HepG2 (cell line): Measurements from ENCODE around the gene SPATA21. TPM values are rescaled to one million over a fixed set of nuclear protein-coding genes. Genes with fewer than 3 reads are reported as not detected.

Source experiments
- ATRX ChIP-seq: sonication (generic); formaldehyde crosslinking; IDR thresholded peaks from 2 replicates; pipeline ENCODE4 v1.4.0; 2020; ENCODE audit warnings: missing genetic modification reagents, borderline replicate concordance
- CCAR2 ChIP-seq: fragments of 200-400 bp; formaldehyde crosslinking; optimal IDR thresholded peaks from 2 replicates; pipeline ENCODE3; 2018; ENCODE audit warnings: low read depth, mild to moderate bottlenecking, low read length, moderate library complexity
- FOSL2 ChIP-seq: sonication (generic); formaldehyde crosslinking; IDR thresholded peaks from 2 replicates; pipeline ENCODE4 v1.4.0; 2020; ENCODE audit warnings: missing genetic modification reagents
- HNF1B ChIP-seq: sonication (generic); formaldehyde crosslinking; IDR thresholded peaks from 2 replicates; pipeline ENCODE4 v1.5.1; 2020; ENCODE audit warnings: mild to moderate bottlenecking, moderate library complexity, missing genetic modification reagents
- KDM1A ChIP-seq: IDR thresholded peaks from 2 replicates; pipeline ENCODE4 v1.6.1; 2016; ENCODE audit warnings: missing compliant biosample characterization
- KDM6A ChIP-seq: IDR thresholded peaks from 2 replicates; pipeline ENCODE4 v1.6.1; 2016; ENCODE audit warnings: low read depth
- MAFK ChIP-seq, 2 experiments: IDR thresholded peaks in 1 of 2; conservative IDR thresholded peaks in 1 of 2; 2 replicates each; pipeline ENCODE4 v1.6.1; 2011; ENCODE audit warnings: improper control_type of control experiment in 2 of 2, low read length in 2 of 2
- SYNCRIP ChIP-seq: fragments of 200-400 bp; formaldehyde crosslinking; IDR thresholded peaks from 2 replicates; pipeline ENCODE4 v1.6.1; 2018; ENCODE audit warnings: mild to moderate bottlenecking, low read depth, low read length; ENCODE audit not compliant: insufficient read depth
- TBX2 ChIP-seq: sonication (generic); formaldehyde crosslinking; IDR thresholded peaks from 2 replicates; pipeline ENCODE4 v1.5.0; 2020; ENCODE audit warnings: missing genetic modification reagents, mild to moderate bottlenecking, borderline replicate concordance
- TIGD3 ChIP-seq: sonication (generic); formaldehyde crosslinking; IDR thresholded peaks from 2 replicates; pipeline ENCODE4 v1.5.1; 2020; ENCODE audit warnings: mild to moderate bottlenecking, missing genetic modification reagents, borderline replicate concordance
- YEATS4 ChIP-seq: sonication (generic); formaldehyde crosslinking; IDR thresholded peaks from 2 replicates; pipeline ENCODE4 v1.4.0; 2020; ENCODE audit warnings: missing genetic modification reagents, borderline replicate concordance
- YY1 ChIP-seq: IDR thresholded peaks from 2 replicates; pipeline ENCODE4 v1.6.1; 2011; ENCODE audit warnings: low read length, low read depth, moderate library complexity, mild to moderate bottlenecking; ENCODE audit not compliant: insufficient read depth, insufficient replicate concordance
- ZMYM2 ChIP-seq: sonication (generic); formaldehyde crosslinking; IDR thresholded peaks from 2 replicates; pipeline ENCODE4 v1.8.0; 2022; ENCODE audit warnings: mild to moderate bottlenecking, missing genetic modification reagents
- ZNF432 ChIP-seq: sonication (generic); formaldehyde crosslinking; IDR thresholded peaks from 2 replicates; pipeline ENCODE4 v1.5.0; 2020; ENCODE audit warnings: missing genetic modification reagents, mild to moderate bottlenecking, borderline replicate concordance
- ZNF598 ChIP-seq: sonication (generic); formaldehyde crosslinking; IDR thresholded peaks from 2 replicates; pipeline ENCODE4 v1.5.1; 2020; ENCODE audit warnings: mild to moderate bottlenecking, missing genetic modification reagents, borderline replicate concordance
- ZNF629 ChIP-seq: sonication (generic); formaldehyde crosslinking; conservative IDR thresholded peaks from 2 replicates; pipeline ENCODE4 v1.5.0; 2020; ENCODE audit warnings: missing genetic modification reagents
- ZNF7 ChIP-seq: IDR thresholded peaks from 2 replicates; pipeline ENCODE4 v1.6.1; 2016; ENCODE audit warnings: missing biosample characterization, missing genetic modification reagents
- ZNF724P ChIP-seq: sonication (generic); formaldehyde crosslinking; IDR thresholded peaks from 2 replicates; pipeline ENCODE4 v1.8.0; 2022; ENCODE audit warnings: missing genetic modification reagents, borderline replicate concordance
- ZNF737 ChIP-seq: sonication (generic); formaldehyde crosslinking; IDR thresholded peaks from 2 replicates; pipeline ENCODE4 v1.5.0; 2020; ENCODE audit warnings: missing genetic modification reagents, mild to moderate bottlenecking, borderline replicate concordance
- polyA plus RNA-seq, 8 experiments: library from polyadenylated mRNA; depleted of rRNA in 3 of 8; stranded (reverse) in 7 of 8; unstranded in 1 of 8; fragments of >200 nt; fragmentation: Illumina TruSeq in 4 of 8; extraction: Trizol in 4 of 8; gene quantifications; 2 replicates each; pipeline versions ENCODE4 v1.2.1 to v1.2.3, GENCODE V29; 2011 to 2016; ENCODE audit warnings: low read depth in 4 of 8, missing spikeins in 1 of 8, mixed read lengths in 1 of 8; ENCODE audit not compliant: insufficient read depth in 1 of 8
- total RNA-seq, 5 experiments: library from RNA; depleted of rRNA; stranded (reverse); fragments of >200 nt; fragmentation: Illumina TruSeq; extraction: Trizol; gene quantifications; 2 replicates each; pipeline ENCODE4 v1.2.3, GENCODE V29; 2016; ENCODE audit warnings: low read depth in 1 of 5
- TF ChIP-seq, protein P1 (sequence below): IDR thresholded peaks from 2 replicates; pipeline ENCODE4 v1.6.1; 2018; ENCODE audit warnings: missing genetic modification reagents, mild to moderate bottlenecking, missing compliant biosample characterization
- TF ChIP-seq, protein P2 (sequence below), 2 experiments: sonication (generic) in 1 of 2; formaldehyde crosslinking in 1 of 2; IDR thresholded peaks; 2 replicates each; pipeline versions ENCODE4 v1.5.1 to v1.6.1; 2011 to 2020; ENCODE audit warnings: borderline replicate concordance in 1 of 2, low read depth in 1 of 2, low read length in 1 of 2, mild to moderate bottlenecking in 1 of 2, missing genetic modification reagents in 1 of 2, moderate library complexity in 1 of 2
- TF ChIP-seq, protein P3 (sequence below): sonication (generic); formaldehyde crosslinking; IDR thresholded peaks from 2 replicates; pipeline ENCODE4 v1.8.0; 2022; ENCODE audit warnings: mild to moderate bottlenecking, missing genetic modification reagents, moderate library complexity

Gene SPATA21
- total and polyA plus RNA-seq, 2 of the 13 experiments (the other 11 are each of a cell fraction or from before 2014, with no cell fraction given), result 0.80 to 1.4 TPM

- TF ChIP-seq, protein P1, sequence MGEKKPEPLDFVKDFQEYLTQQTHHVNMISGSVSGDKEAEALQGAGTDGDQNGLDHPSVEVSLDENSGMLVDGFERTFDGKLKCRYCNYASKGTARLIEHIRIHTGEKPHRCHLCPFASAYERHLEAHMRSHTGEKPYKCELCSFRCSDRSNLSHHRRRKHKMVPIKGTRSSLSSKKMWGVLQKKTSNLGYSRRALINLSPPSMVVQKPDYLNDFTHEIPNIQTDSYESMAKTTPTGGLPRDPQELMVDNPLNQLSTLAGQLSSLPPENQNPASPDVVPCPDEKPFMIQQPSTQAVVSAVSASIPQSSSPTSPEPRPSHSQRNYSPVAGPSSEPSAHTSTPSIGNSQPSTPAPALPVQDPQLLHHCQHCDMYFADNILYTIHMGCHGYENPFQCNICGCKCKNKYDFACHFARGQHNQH, result peak; percentile 95
- TF ChIP-seq ZMYM2 (peak; percentile 54; the same call in 1 of the 2 replicates), SYNCRIP (no peak), CCAR2 (no peak), ZNF598 (CRISPR knock-in tag) (no peak), YEATS4 (CRISPR knock-in tag) (peak; percentile 92), ZNF737 (CRISPR knock-in tag) (no peak), TBX2 (CRISPR knock-in tag) (peak; percentile 92), ZNF629 (no peak), HNF1B (peak; percentile 68; the same call in 1 of the 2 replicates), MAFK (conservative IDR thresholded peaks at IDR 0.05 in 1 of 2, IDR thresholded peaks at IDR 0.05 in 1 of 2; ENCODE audit: low read length in 2 of 2) (no peak), ZNF724P (peak; percentile 61; the same call in 1 of the 2 replicates), TIGD3 (CRISPR knock-in tag) (no peak), ATRX (CRISPR knock-in tag) (no peak), YY1 (peak; percentile 86), FOSL2 (CRISPR knock-in tag) (peak; percentile 66), KDM6A (CRISPR knock-in tag) (no peak), ZNF7 (CRISPR knock-in tag) (no peak), KDM1A (CRISPR knock-in tag) (no peak), ZNF432 (no peak)
- TF ChIP-seq, protein P2, sequence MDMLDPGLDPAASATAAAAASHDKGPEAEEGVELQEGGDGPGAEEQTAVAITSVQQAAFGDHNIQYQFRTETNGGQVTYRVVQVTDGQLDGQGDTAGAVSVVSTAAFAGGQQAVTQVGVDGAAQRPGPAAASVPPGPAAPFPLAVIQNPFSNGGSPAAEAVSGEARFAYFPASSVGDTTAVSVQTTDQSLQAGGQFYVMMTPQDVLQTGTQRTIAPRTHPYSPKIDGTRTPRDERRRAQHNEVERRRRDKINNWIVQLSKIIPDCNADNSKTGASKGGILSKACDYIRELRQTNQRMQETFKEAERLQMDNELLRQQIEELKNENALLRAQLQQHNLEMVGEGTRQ (IDR thresholded peaks at IDR 0.05; ENCODE audit: low read depth, low read length), result no peak
- TF ChIP-seq, protein P2 (CRISPR knock-in tag; IDR thresholded peaks at IDR 0.05; ENCODE audit: borderline replicate concordance), result peak; percentile 52; the same call in 1 of the 2 replicates
- TF ChIP-seq, protein P3, sequence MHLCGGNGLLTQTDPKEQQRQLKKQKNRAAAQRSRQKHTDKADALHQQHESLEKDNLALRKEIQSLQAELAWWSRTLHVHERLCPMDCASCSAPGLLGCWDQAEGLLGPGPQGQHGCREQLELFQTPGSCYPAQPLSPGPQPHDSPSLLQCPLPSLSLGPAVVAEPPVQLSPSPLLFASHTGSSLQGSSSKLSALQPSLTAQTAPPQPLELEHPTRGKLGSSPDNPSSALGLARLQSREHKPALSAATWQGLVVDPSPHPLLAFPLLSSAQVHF, result no peak
These were observed 3.5 kb upstream of the SPATA21 start, which contains the start of gene NECAP2 (continued) for GRCh38 chr1:16440470-16441281.
